GM21576 (cell line): ENCODE measurements around the gene MYO7B.
A peak's percentile ranks its signal among the peaks of the same experiment; 100 is the strongest.
"Not testable (repeated sequence)": the region's sequence is repeated elsewhere in the genome, so short reads cannot be mapped to it uniquely, and the experiment has no call there.

Source experiments
- ATAC-seq: cut with Tn5 transposase; IDR thresholded peaks from one replicate; pipeline ENCODE4 v1.9.1; 2021; ENCODE audit warnings: mild to moderate bottlenecking, moderate library complexity; ENCODE audit not compliant: unreplicated experiment

MYO7B gene

GRCh38 chr2:127551221-127551930 is 15.9 kb downstream of the MYO7B start:
- no peak for ATAC-seq

DNA sequence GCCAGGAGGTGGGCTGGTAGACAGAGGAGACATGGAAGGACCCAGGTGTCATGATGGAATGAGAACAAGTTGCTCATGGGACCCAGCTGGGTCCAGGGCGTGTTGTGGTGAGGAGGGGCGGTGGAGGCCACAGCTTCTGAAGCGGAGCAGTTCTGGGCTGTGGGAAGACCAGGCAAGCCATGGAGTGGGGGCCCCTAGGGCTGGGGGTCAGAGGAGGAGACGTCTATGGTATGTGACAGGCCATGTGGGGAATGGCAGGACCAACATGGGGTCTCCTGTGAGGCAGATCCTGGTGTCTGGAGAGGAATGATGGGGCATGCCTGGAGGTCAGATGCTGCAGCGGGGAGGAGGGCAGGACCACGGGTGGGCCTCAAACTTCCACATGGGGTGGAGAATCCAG is 16.9 kb downstream of the MYO7B start:
- no peak for ATAC-seq

DNA sequence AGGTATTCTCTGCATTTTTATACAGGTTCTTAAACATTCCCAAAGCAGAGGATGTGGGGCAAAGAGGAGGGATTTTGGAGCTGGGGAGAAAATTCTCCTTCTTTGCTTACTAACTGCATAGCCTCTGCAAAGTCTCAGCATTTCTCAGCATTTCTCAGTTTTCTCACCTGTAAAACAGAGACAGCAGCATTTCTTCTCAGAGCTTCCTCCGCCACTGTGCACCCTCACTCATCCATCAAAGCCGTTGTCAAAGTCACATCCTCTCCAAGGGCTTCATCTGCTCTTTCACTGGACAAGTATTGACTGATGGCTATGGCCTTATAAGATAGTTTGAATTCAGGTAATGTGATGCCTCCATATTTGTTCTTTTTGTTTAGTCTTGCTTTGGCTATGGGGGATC is 17.4 kb downstream of the MYO7B start:
- ATAC-seq = no peak

- no peak for ATAC-seq
These were observed 23.4 kb downstream of the MYO7B start for GRCh38 chr2:127558911-127559310.

GRCh38 chr2:127559454-127559853 is 24.0 kb downstream of the MYO7B start:
- no peak for ATAC-seq

DNA sequence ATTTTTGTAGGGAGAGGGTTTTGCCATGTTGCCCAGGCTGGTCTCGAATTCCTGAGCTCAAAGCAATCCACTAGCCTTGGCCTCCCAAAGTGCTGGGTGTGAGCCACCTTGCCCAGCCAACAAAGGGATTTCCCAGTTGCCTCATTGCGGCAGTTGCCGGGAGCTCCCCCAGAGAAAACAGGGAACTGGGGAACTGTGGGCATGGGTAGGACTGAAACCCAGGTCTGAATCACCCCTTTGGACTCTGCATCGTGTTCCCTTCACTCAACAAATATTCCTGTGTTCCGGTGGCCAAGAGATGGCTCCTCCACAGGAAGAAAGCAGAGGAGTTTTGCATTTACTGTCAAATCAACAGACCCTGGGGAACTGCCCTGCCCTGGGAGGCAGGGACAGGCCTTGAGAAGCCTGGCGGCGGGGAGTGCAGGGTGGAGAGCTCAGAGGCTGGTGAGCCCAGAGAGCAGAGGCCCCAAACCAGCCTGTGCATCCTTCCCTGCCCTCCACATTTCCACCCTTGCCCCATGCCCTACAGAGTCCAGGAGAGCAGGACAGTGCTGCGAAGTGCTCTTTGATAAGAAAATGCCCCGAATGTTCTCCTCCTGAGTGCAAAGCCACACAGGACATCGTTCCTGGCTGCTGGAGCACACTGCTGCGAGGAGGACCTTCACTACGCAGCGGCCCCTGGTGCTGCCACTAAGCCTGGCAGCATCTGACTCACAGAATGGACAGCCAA is 24.9 kb downstream of the MYO7B start:
- no peak for ATAC-seq

DNA sequence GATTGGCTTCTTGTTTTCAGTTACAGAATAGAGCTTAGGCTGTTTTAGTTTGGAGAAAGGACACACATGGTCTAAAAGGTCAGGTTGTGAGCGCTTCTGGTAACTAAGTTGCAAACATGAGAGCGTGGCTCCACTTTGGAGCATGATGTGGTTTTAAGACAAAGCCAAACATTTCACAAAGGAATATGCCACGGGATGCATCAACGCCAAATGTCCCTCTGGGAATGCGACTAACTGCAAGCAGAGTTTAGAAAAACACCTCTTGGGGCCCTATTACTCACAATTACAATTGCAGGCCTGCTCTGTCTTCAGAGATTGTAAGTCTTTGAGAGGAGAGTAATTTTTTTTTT is 25.4 kb downstream of the MYO7B start:
- no peak for ATAC-seq

GRCh38 chr2:127561371-127561770 is 25.9 kb downstream of the MYO7B start:
- no peak for ATAC-seq

DNA sequence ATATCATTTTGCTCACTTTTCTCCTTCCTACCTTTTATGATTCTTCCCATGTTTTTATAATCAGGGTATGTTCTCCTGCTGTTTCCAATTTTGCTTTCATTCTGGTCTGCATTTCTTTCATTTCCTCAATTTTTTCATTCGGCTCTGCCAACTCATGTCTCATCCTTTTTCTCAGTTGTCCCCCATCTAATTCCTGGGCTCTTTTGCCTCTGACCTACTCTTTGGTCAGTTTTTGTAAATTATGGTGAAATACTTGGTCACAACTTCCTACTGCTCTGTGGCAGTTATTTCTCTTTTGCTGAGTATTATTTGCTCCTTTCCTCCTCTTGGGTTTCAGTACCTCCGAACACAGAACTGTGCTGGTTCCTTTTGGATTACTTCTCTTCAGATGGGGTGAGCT is 27.5 kb downstream of the MYO7B start:
- no peak for ATAC-seq

DNA sequence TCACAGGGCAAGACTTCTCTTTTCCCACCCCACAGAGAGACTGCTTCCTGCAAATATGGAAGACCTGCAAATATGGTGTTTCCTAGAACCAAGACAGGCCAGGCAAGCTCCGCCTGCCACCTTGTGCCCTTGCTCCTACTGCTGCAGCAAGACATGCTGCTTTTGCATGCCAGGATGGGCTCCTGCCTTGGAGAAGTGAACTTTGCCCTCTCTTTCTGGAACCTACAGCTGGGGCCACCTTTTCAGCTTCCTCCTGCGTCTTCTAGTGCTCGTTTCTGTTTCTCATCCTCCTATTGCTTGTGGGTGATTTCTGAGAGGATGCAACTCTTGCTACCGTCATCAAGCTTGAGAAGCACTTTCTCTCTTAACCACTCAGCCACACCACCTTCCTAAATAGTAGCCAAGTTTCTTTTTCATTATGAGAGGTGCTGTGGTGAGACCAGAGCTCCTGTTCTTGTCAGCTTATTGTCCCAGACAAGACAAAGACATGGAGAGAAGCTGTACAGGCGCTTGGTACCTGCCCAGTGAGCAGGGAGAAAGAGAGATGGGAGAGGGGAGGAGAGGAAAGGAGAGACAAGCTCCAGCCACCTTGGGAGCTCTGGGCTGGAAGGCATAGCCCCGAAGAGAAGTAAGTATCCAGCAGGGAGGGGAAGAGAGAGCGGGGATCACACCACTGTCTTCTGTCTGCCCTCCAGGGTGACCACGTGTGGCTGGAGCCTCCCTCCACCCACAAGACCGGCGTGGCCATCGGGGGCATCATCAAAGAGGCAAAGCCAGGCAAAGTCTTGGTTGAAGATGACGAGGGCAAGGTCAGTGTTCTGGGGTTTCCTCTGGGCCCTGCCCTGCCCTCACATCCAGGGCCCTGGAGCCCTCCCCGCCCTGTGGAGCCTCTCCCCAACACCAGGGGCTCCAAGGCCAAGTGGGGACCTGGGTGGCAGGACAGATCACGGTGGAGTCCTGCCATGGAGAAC is 28.3 kb downstream of the MYO7B start:
- ATAC-seq = peak; percentile 96

- ATAC-seq = no peak
These were observed 29.2 kb downstream of the MYO7B start for GRCh38 chr2:127564429-127565260.

DNA sequence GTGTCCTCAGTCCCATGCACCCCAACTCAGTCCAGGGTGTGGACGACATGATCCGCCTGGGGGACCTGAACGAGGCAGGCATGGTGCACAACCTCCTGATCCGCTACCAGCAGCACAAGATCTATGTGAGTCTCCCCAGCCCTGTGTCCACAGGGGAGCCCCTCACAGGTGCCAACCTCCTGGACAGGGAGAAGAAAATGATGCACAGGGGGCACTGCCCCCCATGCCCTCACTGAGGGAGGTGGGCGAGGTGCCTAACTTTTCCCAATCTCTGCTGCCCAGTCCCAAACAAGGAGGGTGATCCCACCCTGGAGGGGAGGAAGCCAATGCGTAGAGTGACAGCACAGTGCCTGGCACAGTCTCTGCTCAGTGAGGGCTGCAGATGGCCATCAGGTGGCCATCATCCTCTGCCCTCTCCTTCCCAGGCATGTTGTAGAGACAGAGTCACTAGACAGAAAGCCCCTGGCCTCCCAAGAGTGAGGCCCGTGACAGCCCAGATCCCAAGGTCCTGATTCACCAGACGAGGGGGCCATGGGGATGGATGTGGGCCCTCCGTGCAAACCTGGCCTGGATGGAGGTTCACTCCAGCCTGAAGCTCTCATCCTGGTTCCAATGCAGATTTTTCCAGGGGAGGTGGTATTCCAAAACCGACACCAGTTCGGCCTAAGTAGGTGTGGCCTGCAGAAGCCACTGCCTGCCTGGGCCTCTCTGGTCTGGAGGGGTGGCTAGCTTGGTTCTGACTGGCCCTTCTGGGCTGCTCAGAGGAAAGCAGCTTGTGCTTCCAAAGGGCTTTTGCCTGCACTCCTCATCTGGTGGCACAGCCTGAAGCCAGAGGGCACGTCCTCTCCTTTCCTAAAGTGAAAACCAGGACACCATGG is 30.0 kb downstream of the MYO7B start:
- no peak for ATAC-seq

DNA sequence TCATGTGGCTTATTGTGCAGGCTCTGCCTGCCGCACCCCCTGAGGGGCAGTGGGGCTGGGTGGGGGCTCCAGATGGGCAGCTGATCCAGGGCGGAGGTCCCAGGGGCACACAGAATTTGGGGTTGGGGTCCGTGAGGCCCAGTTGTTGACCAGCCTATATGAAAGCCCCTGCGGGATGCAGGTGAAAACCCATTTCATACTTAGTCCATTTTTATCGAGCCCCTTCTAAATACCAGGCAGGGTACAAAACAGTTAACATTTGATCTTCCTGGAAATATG is 30.6 kb downstream of the MYO7B start:
- ATAC-seq = no peak

GRCh38 chr2:127566576-127566975 is 31.1 kb downstream of the MYO7B start:
- no peak for ATAC-seq

- ATAC-seq = no peak
These were observed 31.9 kb downstream of the MYO7B start for GRCh38 chr2:127567351-127567854.

DNA sequence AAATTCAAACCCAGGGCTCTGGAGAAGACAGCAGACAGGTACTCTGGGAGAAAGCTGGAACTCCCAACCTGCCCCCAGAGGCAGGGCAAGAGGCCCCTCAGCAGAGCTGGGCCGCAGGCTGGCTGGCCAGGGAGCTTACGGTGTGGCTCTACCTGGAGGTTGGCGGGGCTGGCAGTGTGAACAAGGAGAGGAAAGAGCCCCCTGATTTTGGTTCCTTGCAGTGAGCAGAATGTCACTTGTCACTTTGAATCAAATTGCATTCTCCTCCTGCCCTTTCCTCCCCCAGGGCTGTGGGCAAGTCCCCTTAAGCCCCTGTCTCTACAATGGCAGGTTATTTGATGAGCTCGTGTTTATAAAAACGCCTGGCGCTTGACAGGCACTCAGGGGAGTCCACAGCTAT is 32.6 kb downstream of the MYO7B start:
- no peak for ATAC-seq

DNA sequence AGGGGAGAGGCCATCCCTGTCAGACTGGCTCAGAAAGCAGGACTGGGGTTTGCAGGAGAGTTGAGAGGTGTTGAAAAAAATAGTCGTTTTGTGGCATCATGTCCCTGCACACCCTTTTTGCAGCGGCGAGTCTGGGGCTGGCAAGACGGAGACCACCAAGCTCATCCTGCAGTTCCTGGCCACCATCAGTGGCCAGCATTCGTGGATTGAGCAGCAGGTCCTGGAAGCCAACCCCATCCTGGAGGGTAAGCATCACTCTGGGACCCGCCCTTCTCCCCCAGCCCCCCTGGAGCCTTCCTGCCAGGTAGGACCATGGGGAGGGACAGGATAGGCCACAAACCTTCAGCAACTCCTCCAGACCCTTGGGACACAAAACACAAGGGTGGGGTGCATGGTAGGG is 34.2 kb downstream of the MYO7B start:
- no peak for ATAC-seq

GRCh38 chr2:127570282-127571250 is 35.1 kb downstream of the MYO7B start:
- no peak for ATAC-seq

DNA sequence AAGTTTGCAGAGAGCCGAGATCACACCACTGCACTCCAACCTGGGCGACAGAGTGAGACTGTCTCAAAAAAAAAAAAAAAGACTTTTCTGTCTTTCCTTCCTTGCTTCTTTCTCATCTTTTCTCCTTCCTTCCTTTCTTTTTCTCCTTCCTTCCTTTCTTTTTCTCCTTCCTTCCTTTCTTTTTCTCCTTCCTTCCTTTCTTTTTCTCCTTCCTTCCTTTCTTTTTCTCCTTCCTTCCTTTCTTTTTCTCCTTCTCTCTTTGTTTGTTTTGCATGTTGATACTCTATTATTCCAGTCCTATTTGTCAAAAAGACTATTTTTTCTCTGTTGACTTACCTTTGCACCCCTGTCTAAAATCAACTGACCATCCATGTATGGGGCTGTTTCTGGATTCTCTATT is 36.9 kb downstream of the MYO7B start:
- not testable (repeated sequence) for ATAC-seq
